ENCODE results near the gene UBR3.

Gene UBR3

DNA sequence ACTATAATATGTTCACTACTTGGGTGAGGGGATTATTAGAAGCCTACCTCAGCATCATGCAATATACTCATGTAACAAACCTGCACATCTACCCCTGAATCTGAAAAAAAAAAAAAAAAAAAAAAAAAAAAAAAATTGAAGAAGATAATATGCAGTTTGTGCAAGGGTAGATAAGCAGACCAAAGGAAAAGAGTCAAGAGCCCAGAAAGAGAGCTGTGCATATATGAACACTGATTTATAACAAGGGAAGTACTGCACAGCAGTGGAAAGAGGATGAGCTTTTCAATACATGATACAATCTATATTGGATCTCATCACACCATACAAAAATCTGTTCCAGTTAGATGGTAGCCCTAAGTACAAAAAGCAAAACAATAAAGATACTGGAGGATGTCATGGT lies 268.1 kb downstream of the UBR3 start:
- no peak overlapping the region for H3K4me3 ChIP-seq (ENCODE audit: low read depth, low read length)
- TF ChIP-seq SALL2 (tag by site-specific recombination; IDR thresholded peaks at IDR 0.05; ENCODE audit: borderline replicate concordance) (no peak), MEIS1 (CRISPR knock-in tag; IDR thresholded peaks at IDR 0.05; ENCODE audit: borderline replicate concordance) (no peak), ZNF585B (tag by site-specific recombination; IDR thresholded peaks at IDR 0.05) (no peak), ZNF768 (tag by site-specific recombination; IDR thresholded peaks at IDR 0.05) (no peak), ZFP3 (tag by site-specific recombination; IDR thresholded peaks at IDR 0.05; ENCODE audit: low read depth) (no peak), SP7 (tag by site-specific recombination; IDR thresholded peaks at IDR 0.05) (no peak), ZNF777 (tag by site-specific recombination; IDR thresholded peaks at IDR 0.05; ENCODE audit: borderline replicate concordance) (no peak), ZNF596 (tag by site-specific recombination; IDR thresholded peaks at IDR 0.05) (no peak)
- TF ChIP-seq, protein P1, sequence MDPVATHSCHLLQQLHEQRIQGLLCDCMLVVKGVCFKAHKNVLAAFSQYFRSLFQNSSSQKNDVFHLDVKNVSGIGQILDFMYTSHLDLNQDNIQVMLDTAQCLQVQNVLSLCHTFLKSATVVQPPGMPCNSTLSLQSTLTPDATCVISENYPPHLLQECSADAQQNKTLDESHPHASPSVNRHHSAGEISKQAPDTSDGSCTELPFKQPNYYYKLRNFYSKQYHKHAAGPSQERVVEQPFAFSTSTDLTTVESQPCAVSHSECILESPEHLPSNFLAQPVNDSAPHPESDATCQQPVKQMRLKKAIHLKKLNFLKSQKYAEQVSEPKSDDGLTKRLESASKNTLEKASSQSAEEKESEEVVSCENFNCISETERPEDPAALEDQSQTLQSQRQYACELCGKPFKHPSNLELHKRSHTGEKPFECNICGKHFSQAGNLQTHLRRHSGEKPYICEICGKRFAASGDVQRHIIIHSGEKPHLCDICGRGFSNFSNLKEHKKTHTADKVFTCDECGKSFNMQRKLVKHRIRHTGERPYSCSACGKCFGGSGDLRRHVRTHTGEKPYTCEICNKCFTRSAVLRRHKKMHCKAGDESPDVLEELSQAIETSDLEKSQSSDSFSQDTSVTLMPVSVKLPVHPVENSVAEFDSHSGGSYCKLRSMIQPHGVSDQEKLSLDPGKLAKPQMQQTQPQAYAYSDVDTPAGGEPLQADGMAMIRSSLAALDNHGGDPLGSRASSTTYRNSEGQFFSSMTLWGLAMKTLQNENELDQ (tag by site-specific recombination; IDR thresholded peaks at IDR 0.05; ENCODE audit: low read depth), result no peak
- TF ChIP-seq, protein P2, sequence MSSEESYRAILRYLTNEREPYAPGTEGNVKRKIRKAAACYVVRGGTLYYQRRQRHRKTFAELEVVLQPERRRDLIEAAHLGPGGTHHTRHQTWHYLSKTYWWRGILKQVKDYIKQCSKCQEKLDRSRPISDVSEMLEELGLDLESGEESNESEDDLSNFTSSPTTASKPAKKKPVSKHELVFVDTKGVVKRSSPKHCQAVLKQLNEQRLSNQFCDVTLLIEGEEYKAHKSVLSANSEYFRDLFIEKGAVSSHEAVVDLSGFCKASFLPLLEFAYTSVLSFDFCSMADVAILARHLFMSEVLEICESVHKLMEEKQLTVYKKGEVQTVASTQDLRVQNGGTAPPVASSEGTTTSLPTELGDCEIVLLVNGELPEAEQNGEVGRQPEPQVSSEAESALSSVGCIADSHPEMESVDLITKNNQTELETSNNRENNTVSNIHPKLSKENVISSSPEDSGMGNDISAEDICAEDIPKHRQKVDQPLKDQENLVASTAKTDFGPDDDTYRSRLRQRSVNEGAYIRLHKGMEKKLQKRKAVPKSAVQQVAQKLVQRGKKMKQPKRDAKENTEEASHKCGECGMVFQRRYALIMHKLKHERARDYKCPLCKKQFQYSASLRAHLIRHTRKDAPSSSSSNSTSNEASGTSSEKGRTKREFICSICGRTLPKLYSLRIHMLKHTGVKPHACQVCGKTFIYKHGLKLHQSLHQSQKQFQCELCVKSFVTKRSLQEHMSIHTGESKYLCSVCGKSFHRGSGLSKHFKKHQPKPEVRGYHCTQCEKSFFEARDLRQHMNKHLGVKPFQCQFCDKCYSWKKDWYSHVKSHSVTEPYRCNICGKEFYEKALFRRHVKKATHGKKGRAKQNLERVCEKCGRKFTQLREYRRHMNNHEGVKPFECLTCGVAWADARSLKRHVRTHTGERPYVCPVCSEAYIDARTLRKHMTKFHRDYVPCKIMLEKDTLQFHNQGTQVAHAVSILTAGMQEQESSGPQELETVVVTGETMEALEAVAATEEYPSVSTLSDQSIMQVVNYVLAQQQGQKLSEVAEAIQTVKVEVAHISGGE (tag by site-specific recombination; conservative IDR thresholded peaks at IDR 0.05; ENCODE audit: low read depth), result no peak
- TF ChIP-seq, protein P3, sequence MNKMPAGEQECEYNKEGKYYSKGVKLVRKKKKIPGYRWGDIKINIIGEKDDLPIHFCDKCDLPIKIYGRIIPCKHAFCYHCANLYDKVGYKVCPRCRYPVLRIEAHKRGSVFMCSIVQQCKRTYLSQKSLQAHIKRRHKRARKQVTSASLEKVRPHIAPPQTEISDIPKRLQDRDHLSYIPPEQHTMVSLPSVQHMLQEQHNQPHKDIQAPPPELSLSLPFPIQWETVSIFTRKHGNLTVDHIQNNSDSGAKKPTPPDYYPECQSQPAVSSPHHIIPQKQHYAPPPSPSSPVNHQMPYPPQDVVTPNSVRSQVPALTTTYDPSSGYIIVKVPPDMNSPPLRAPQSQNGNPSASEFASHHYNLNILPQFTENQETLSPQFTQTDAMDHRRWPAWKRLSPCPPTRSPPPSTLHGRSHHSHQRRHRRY (tag by site-specific recombination; IDR thresholded peaks at IDR 0.05), result no peak
- no peaks in the 10 kb centered on the region for H3K36me3 ChIP-seq (ENCODE audit: control insufficient read depth in 2 of 2, insufficient read depth in 1 of 2, low read length in 2 of 2)
- ChIA-PET CTCF (no interaction called here), POLR2A (no interaction called here)
- no peaks in the 10 kb centered on the region for H3K4me1 ChIP-seq (ENCODE audit: control insufficient read depth, insufficient read depth, low read length)
- H3K27ac ChIP-seq (ENCODE audit: extremely low read depth, low read depth, low read length), result no peak overlapping the region
- H3K9me3 ChIP-seq (ENCODE audit: control insufficient read depth, insufficient read depth, low read depth, low read length), result no peaks in the 10 kb centered on the region

DNA sequence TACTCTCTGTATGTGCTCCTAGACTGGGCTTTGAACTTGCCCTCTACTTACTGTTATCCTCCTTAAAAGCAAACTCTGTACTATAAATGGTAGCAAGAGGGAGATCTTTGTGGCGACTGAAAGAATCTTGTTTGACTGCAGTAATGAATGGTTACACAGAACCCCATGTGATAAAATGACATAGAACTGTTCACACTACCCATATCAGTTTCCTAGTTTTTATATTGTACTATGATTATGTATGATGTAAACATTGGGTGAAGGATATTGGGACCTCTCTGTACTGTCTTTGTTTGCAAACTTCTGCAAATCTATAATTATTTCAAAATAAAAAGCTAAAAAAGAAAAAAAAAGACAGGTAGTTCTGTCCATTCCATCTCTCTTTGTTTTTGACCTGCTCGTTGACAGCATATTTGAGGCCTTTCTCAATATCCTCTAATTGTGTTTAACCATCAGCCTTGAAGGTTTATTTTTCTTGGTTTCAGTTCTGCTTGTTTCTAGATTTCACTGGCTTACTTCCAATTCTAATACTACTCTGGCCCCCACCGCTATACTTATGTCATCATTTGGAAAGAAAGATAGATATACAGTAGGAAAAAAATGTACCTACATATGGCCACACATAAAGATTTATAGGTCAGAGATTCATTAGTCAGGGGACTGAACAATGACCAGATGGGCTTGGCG lies 271.5 kb downstream of the UBR3 start:
- POLR2A ChIA-PET, result no interaction called here
- H3K36me3 ChIP-seq (ENCODE audit: control insufficient read depth in 2 of 2, insufficient read depth in 1 of 2, low read length in 2 of 2), result no peaks in the 10 kb centered on the region
- H3K9me3 ChIP-seq (ENCODE audit: control insufficient read depth, insufficient read depth, low read depth, low read length), result no peaks in the 10 kb centered on the region
- no peaks in the 10 kb centered on the region for H3K4me1 ChIP-seq (ENCODE audit: control insufficient read depth, insufficient read depth, low read length)
- TF ChIP-seq ZNF501 (tag by site-specific recombination; IDR thresholded peaks at IDR 0.05), result no peak
- peak; percentile 72 for TF ChIP-seq SP7 (tag by site-specific recombination; IDR thresholded peaks at IDR 0.05)
- TF ChIP-seq ZBTB17 (tag by site-specific recombination; IDR thresholded peaks at IDR 0.05), result no peak
- no peak for TF ChIP-seq BCL11A (tag by site-specific recombination; IDR thresholded peaks at IDR 0.05; ENCODE audit: low read depth)
- TF ChIP-seq SP3 (tag by site-specific recombination; IDR thresholded peaks at IDR 0.05), result no peak
- no peak for TF ChIP-seq KLF16 (tag by site-specific recombination; IDR thresholded peaks at IDR 0.05)
- no peak for TF ChIP-seq ZNF792 (tag by site-specific recombination; IDR thresholded peaks at IDR 0.05)
- CTCF ChIA-PET, result no interaction called here
- no peak overlapping the region for H3K27ac ChIP-seq (ENCODE audit: extremely low read depth, low read depth, low read length)
- no peak overlapping the region for H3K4me3 ChIP-seq (ENCODE audit: low read depth, low read length)
